GM12878 (cell line): ENCODE results near the gene TPCN1. TPM values are rescaled to one million over a fixed set of nuclear protein-coding genes. Genes with fewer than 3 reads are reported as not detected.

Source experiments
- ATAC-seq: fragments of 200-7000 bp; cut with Tn5 transposase; 3 replicates; pipeline ENCODE4 v1.9.1; 2020; ENCODE audit warnings: mild to moderate bottlenecking, moderate library complexity
- BruUV-seq: library from RNA; stranded (reverse); fragments of 400-500 nt; replicated peaks from 2 replicates; lab custom pipeline; 2021; lab: Mats Ljungman, UMichigan
- CTCF ChIA-PET: fragments of 300-600 bp; sonication (Branson Sonifier 250); formaldehyde crosslinking; extraction: SDS; loops from one replicate; lab custom pipeline; 2021; ENCODE audit warnings: inconsistent platforms; lab: Yijun Ruan, JAX
- POLR2A ChIA-PET: fragments of 350-600 bp; formaldehyde crosslinking; extraction: SDS; loops from one replicate; lab custom pipeline; 2021; ENCODE audit warnings: inconsistent platforms; lab: Charles Lee
- RAD21 ChIA-PET: fragments of 300-600 bp; sonication (Branson Sonifier 250); formaldehyde crosslinking; loops from one replicate; lab custom pipeline; 2023; ENCODE audit warnings: antibody characterized with exemption; ENCODE audit not compliant: unreplicated experiment; lab: Charles Lee
- SMC1A ChIA-PET: fragments of 300-600 bp; sonication (Branson Sonifier 250); formaldehyde crosslinking; loops from one replicate; lab custom pipeline; 2023; ENCODE audit not compliant: unreplicated experiment, uncharacterized antibody; lab: Charles Lee
- DNase-seq: peaks from one replicate; pipeline ENCODE4 v3.0.0-alpha.2; 2011; ENCODE audit warnings: low read depth, low spot score
- FAIRE-seq: peaks from 3 replicates; lab custom pipeline; 2011; peaks lifted over from hg19 to GRCh38; lab: Jason Lieb, UNC
- H2AFZ ChIP-seq: 2 replicates; pipeline ENCODE4 v1.6.0; 2011; ENCODE audit warnings: low read depth, low read length, control low read depth; ENCODE audit not compliant: control insufficient read depth
- H3K27ac ChIP-seq: 2 replicates; pipeline ENCODE4 v1.5.1; 2011; ENCODE audit warnings: control low read depth; ENCODE audit not compliant: control insufficient read depth, insufficient read depth
- H3K27me3 ChIP-seq, 2 experiments: replicated peaks in 1 of 2; 2 replicates each; pipeline versions ENCODE4 v1.6.0 to v1.6.1; 2011; ENCODE audit warnings: low read length in 1 of 2; ENCODE audit not compliant: control insufficient read depth in 2 of 2, insufficient read depth in 2 of 2
- H3K36me3 ChIP-seq, 2 experiments: 2 replicates each; pipeline ENCODE4 v1.5.1; 2011; ENCODE audit warnings: low read length in 1 of 2; ENCODE audit not compliant: control insufficient read depth in 2 of 2, insufficient read depth in 2 of 2
- H3K4me1 ChIP-seq: 2 replicates; pipeline ENCODE4 v1.6.1; 2011; ENCODE audit warnings: mild to moderate bottlenecking, low read length, moderate library complexity, mixed read lengths; ENCODE audit not compliant: control insufficient read depth, insufficient read depth
- H3K4me2 ChIP-seq: 2 replicates; pipeline ENCODE4 v1.6.0; 2011; ENCODE audit warnings: control low read depth; ENCODE audit not compliant: control insufficient read depth, insufficient read depth
- H3K4me3 ChIP-seq: fragments of 200-600 bp; sonication (generic); 2 replicates; pipeline ENCODE4 v1.5.1; 2016
- H3K79me2 ChIP-seq: 2 replicates; pipeline ENCODE4 v1.6.0; 2011; ENCODE audit warnings: low read length; ENCODE audit not compliant: control insufficient read depth, insufficient read depth
- H3K9ac ChIP-seq: 2 replicates; pipeline ENCODE4 v1.8.0; 2011; ENCODE audit warnings: low read length, control low read depth, mixed read lengths; ENCODE audit not compliant: control insufficient read depth, insufficient read depth
- H3K9me3 ChIP-seq: replicated peaks from 3 replicates; pipeline ENCODE4 v1.5.1; 2011; ENCODE audit warnings: mild to moderate bottlenecking, low read length; ENCODE audit not compliant: control insufficient read depth, insufficient read depth
- H4K20me1 ChIP-seq: 2 replicates; pipeline ENCODE4 v1.6.0; 2011; ENCODE audit not compliant: control insufficient read depth, insufficient read depth
- CREM ChIP-seq: IDR thresholded peaks from 2 replicates; pipeline ENCODE4 v1.6.1; 2014; ENCODE audit warnings: antibody characterized with exemption, low read depth
- JUND ChIP-seq: IDR thresholded peaks from 2 replicates; pipeline ENCODE4 v1.6.1; 2012; ENCODE audit warnings: low read depth, mild to moderate bottlenecking, low read length, improper control_type of control experiment, moderate library complexity
- MEF2B ChIP-seq: fragments of 450-650 bp; IDR thresholded peaks from 2 replicates; pipeline ENCODE4 v1.6.1; 2018; ENCODE audit warnings: mild to moderate bottlenecking, moderate library complexity; ENCODE audit not compliant: partially characterized antibody, poor library complexity, severe bottlenecking
- MTA2 ChIP-seq: fragments of 450-650 bp; IDR thresholded peaks from 2 replicates; pipeline ENCODE4 v1.6.1; 2016; ENCODE audit warnings: low read depth, mild to moderate bottlenecking, moderate library complexity
- MTA3 ChIP-seq: IDR thresholded peaks from 2 replicates; pipeline ENCODE4 v1.6.1; 2012; ENCODE audit warnings: low read length, inconsistent platforms, borderline replicate concordance
- NR2F1 ChIP-seq: fragments of 450-650 bp; conservative IDR thresholded peaks from 2 replicates; pipeline ENCODE4 v1.6.1; 2017; ENCODE audit warnings: mild to moderate bottlenecking
- PBX3 ChIP-seq: IDR thresholded peaks from 2 replicates; pipeline ENCODE4 v1.6.1; 2011; ENCODE audit warnings: mild to moderate bottlenecking, low read depth, low read length, moderate library complexity; ENCODE audit not compliant: insufficient replicate concordance
- RB1 ChIP-seq: fragments of 450-650 bp; formaldehyde crosslinking; IDR thresholded peaks from 2 replicates; pipeline ENCODE4 v1.6.1; 2017; ENCODE audit warnings: mild to moderate bottlenecking, borderline replicate concordance
- RBBP5 ChIP-seq: fragments of 200-600 bp; sonication (generic); conservative IDR thresholded peaks from 2 replicates; pipeline ENCODE4 v1.6.1; 2016
- RCOR1 ChIP-seq: conservative IDR thresholded peaks from 2 replicates; pipeline ENCODE4 v1.6.1; 2012; ENCODE audit warnings: low read depth, low read length, improper control_type of control experiment
- TARDBP ChIP-seq: IDR thresholded peaks from 2 replicates; pipeline ENCODE4 v1.6.1; 2016; ENCODE audit warnings: borderline replicate concordance
- ZBTB40 ChIP-seq: fragments of 450-650 bp; IDR thresholded peaks from 2 replicates; pipeline ENCODE4 v1.6.1; 2016; ENCODE audit warnings: mild to moderate bottlenecking, moderate library complexity, borderline replicate concordance
- WGBS: methylation state at CpG from one replicate; pipeline ENCODE4 v1.1.6; 2016; ENCODE audit warnings: low lambda C conversion rate; ENCODE audit not compliant: insufficient replicate concordance, insufficient coverage; ENCODE audit errors: missing lambda C conversion rate; 5-methylcytosine and 5-hydroxymethylcytosine counted together
- in situ Hi-C: fragments of 300-500 bp; cut with MboI; formaldehyde crosslinking; loops from 9 replicates; pipeline ENCODE4 v1.14.3; 2018; ENCODE audit warnings: mixed read lengths
- intact Hi-C: fragments of 100-400 bp; cut with micrococcal nuclease; formaldehyde crosslinking; loops from one replicate; pipeline ENCODE4 v1.14.2; 2022; ENCODE audit not compliant: unreplicated experiment
- polyA plus RNA-seq, 11 experiments: library from polyadenylated mRNA; depleted of rRNA in 4 of 11; unstranded in 6 of 11; stranded (reverse) in 5 of 11; fragments of >200 nt; fragmentation: Nextera tagmentation in 4 of 11; fragmentation: Illumina TruSeq in 1 of 11; extraction: Ambion mirVana in 4 of 11; extraction: Trizol in 1 of 11; gene quantifications; 1 replicate in 1 of 11; 2 replicates in 10 of 11; pipeline versions ENCODE4 v1.2.1 to v1.2.3, GENCODE V29; 2011 to 2016; ENCODE audit warnings: inconsistent platforms in 2 of 11, missing spikeins in 2 of 11, low read depth in 1 of 11
- total RNA-seq, 4 experiments: library from RNA; depleted of rRNA in 3 of 4; stranded (reverse); fragments of >200 nt in 3 of 4; fragmentation: Illumina TruSeq in 1 of 4; extraction: Trizol in 1 of 4; gene quantifications; 2 replicates each; pipeline versions ENCODE4 v1.2.1 to v1.2.3, GENCODE V29; 2013 to 2021
- TF ChIP-seq, protein P1 (sequence below): fragments of 450-650 bp; IDR thresholded peaks from 2 replicates; pipeline ENCODE4 v1.6.1; 2017; ENCODE audit warnings: mild to moderate bottlenecking, moderate library complexity

Gene TPCN1
- total and polyA plus RNA-seq, 10 of the 15 experiments (the other 5 are each of a cell fraction or from before 2014, with no cell fraction given): 0.79 to 30.9 (median 19.4) TPM

GRCh38 chr12:113184900-113185179 is 36.4 kb upstream of the TPCN1 start:
- ChIA-PET SMC1A (interaction anchor here (0.7 to 4.4 kb wide), 5 partner anchors 12 to 49 kb away, joined by 3 to 24 read pairs (median 5); no protein-coding TSS in a partner anchor), CTCF (interaction anchor here (1.0 to 3.9 kb wide), 6 partner anchors 11 to 196 kb away, joined by 3 to 29 read pairs (median 5); no protein-coding TSS in a partner anchor), RAD21 (interaction anchor here (0.8 to 2.2 kb wide), 7 partner anchors 18 to 261 kb away, joined by 3 to 8 read pairs (median 3); no protein-coding TSS in a partner anchor), POLR2A (interaction anchor here (0.6 to 2.9 kb wide), 5 partner anchors 32 to 83 kb away, joined by 4 to 21 read pairs (median 8); partner anchors contain the start of gene TPCN1)
- H3K4me1 ChIP-seq: peaks cover 9% of the 10 kb centered on the region
- intact Hi-C loops (loop anchor here (5.0 kb wide), 1 partner anchor 237 kb away; the partner anchor contains the start of gene SDSL), in situ Hi-C loops (no loop called here)
- 1% methylated on average over 20 of the region's 20 CpGs for WGBS
- H3K79me2 ChIP-seq: peaks cover 50% of the 10 kb centered on the region
- peak overlapping the region; percentile 86 for H3K4me3 ChIP-seq
- H2AFZ ChIP-seq: peak overlapping the region; percentile 97
- no peaks in the 10 kb centered on the region for H4K20me1 ChIP-seq
- peak overlapping the region; percentile 93 for H3K4me2 ChIP-seq
- peak overlapping the region; percentile 94 for H3K27ac ChIP-seq
- peak; percentile 98 for FAIRE-seq
- no peaks in the 10 kb centered on the region for H3K9me3 ChIP-seq
- H3K9ac ChIP-seq: peak overlapping the region; percentile 97
- peaks cover 8 to 21% of the 10 kb centered on the region in 2 experiments for H3K36me3 ChIP-seq
- ATAC-seq: peak; percentile 87
- peak; percentile 81 for DNase-seq
- TSS peak; percentile 72 for BruUV-seq
- no peaks in the 10 kb centered on the region for H3K27me3 ChIP-seq
- TF ChIP-seq MEF2B: no peak
- no peak for TF ChIP-seq RB1
- no peak for TF ChIP-seq ZBTB40
- TF ChIP-seq MTA3: no peak
- TF ChIP-seq NR2F1: no peak
- no peak for TF ChIP-seq RBBP5
- TF ChIP-seq, protein P1, sequence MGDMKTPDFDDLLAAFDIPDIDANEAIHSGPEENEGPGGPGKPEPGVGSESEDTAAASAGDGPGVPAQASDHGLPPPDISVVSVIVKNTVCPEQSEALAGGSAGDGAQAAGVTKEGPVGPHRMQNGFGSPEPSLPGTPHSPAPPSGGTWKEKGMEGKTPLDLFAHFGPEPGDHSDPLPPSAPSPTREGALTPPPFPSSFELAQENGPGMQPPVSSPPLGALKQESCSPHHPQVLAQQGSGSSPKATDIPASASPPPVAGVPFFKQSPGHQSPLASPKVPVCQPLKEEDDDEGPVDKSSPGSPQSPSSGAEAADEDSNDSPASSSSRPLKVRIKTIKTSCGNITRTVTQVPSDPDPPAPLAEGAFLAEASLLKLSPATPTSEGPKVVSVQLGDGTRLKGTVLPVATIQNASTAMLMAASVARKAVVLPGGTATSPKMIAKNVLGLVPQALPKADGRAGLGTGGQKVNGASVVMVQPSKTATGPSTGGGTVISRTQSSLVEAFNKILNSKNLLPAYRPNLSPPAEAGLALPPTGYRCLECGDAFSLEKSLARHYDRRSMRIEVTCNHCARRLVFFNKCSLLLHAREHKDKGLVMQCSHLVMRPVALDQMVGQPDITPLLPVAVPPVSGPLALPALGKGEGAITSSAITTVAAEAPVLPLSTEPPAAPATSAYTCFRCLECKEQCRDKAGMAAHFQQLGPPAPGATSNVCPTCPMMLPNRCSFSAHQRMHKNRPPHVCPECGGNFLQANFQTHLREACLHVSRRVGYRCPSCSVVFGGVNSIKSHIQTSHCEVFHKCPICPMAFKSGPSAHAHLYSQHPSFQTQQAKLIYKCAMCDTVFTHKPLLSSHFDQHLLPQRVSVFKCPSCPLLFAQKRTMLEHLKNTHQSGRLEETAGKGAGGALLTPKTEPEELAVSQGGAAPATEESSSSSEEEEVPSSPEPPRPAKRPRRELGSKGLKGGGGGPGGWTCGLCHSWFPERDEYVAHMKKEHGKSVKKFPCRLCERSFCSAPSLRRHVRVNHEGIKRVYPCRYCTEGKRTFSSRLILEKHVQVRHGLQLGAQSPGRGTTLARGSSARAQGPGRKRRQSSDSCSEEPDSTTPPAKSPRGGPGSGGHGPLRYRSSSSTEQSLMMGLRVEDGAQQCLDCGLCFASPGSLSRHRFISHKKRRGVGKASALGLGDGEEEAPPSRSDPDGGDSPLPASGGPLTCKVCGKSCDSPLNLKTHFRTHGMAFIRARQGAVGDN: peak; percentile 60
- TF ChIP-seq MTA2: no peak
- no peak for TF ChIP-seq PBX3
- TF ChIP-seq CREM: peak; percentile 6
- TF ChIP-seq RCOR1: no peak
- TF ChIP-seq JUND: no peak
- no peak; the same call in 1 of the 2 replicates for TF ChIP-seq TARDBP
